Urinary bladder (tissue), 4 donors: ENCODE results near the gene NAPG. TPM values are rescaled to one million over a fixed set of nuclear protein-coding genes. Genes with fewer than 3 reads are reported as not detected.
"Not testable (repeated sequence)": the region's sequence is repeated elsewhere in the genome, so short reads cannot be mapped to it uniquely, and the experiment has no call there.

Source experiments
- DNase-seq: peaks from one replicate; pipeline ENCODE4 v3.0.0-alpha.2; 2015; ENCODE audit errors: extremely low spot score
- H3K27ac ChIP-seq: one replicate; pipeline ENCODE4 v1.5.1; 2013; ENCODE audit warnings: low read depth, mild to moderate bottlenecking, moderate library complexity
- H3K36me3 ChIP-seq: one replicate; pipeline ENCODE4 v1.6.1; 2013; ENCODE audit warnings: mild to moderate bottlenecking, moderate library complexity; ENCODE audit not compliant: insufficient read depth
- H3K4me1 ChIP-seq: one replicate; pipeline ENCODE4 v1.6.1; 2013; ENCODE audit warnings: mild to moderate bottlenecking, moderate library complexity; ENCODE audit not compliant: insufficient read depth
- H3K4me3 ChIP-seq: one replicate; pipeline ENCODE4 v1.5.1; 2013; ENCODE audit warnings: low read depth, low read length
- WGBS: extraction: QIAGEN DNeasy Blood & Tissue Kit; methylation state at CpG from one replicate; pipeline ENCODE4 v1.1.7; 2013; 5-methylcytosine and 5-hydroxymethylcytosine counted together
- polyA plus RNA-seq: library from polyadenylated mRNA; stranded (reverse); fragments of 200-250 nt; gene quantifications from one replicate; pipeline ENCODE4 v1.2.3, GENCODE V29; 2013
- total RNA-seq: library from RNA; depleted of rRNA; stranded (reverse); fragments of >200 nt; gene quantifications from one replicate; pipeline ENCODE4 v1.2.3, GENCODE V29; 2014
- donor health status: healthy with polysubstance abuse.
- donor health status: healthy.

NAPG gene
- total and polyA plus RNA-seq, 2 donors: 20.8 to 80.3 TPM

GRCh38 chr18:10519999-10520935 lies 5.6 kb upstream of the NAPG start:
- no peak overlapping the region for H3K27ac ChIP-seq
- WGBS: 22% methylated on average over 17 of the region's 17 CpGs
- no peaks in the 10 kb centered on the region for H3K36me3 ChIP-seq
- no peaks in the 10 kb centered on the region for H3K4me1 ChIP-seq
- no peak overlapping the region for H3K4me3 ChIP-seq
- DNase-seq: peak; percentile 89

DNA sequence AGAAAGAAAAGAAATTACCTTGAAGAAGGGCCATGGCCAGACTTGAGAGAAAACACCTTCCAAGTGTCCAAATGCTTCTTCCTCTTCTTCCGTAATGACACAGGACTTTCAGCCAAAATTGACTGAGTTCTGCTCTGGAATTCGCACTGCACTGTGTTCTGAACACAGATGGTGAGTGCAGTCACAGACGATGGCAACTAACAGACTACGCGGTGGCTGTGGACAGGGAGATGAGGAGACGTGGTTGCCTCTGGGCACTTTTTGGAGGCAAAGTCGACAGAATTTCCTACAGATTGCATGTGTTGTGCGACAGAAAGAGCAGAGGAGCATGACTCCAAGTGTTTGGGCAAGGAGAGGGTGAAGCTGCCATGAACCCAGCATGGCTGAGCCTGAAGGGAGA lies 4.3 kb upstream of the NAPG start:
- no peak overlapping the region for H3K4me3 ChIP-seq
- no peak for DNase-seq
- no peaks in the 10 kb centered on the region for H3K4me1 ChIP-seq
- no peaks in the 10 kb centered on the region for H3K36me3 ChIP-seq
- no peak overlapping the region for H3K27ac ChIP-seq
- 82% methylated on average over 8 of the region's 8 CpGs for WGBS

DNA sequence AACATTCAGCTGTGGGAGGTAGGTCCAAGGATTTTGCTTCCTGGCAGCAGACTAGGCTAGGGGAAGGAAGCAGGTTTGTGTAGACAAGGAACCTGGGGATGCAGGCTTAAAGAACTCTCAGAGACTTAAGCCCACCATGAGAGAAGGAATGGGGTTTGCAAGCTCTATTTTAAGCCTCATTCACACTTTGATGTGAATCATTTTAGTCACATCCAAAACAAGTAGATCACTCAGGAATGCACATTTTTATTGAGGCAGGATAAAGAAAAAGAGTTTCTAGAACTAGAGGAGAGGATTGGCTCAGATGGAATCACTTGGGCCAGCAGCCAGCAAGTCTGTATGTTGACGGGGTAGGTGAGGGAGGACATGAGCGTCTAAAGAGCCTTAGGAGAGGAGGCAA lies 3.3 kb upstream of the NAPG start:
- H3K36me3 ChIP-seq: no peaks in the 10 kb centered on the region
- no peak overlapping the region for H3K4me3 ChIP-seq
- DNase-seq: no peak
- 72% methylated on average over 2 of the region's 2 CpGs for WGBS
- H3K4me1 ChIP-seq: peaks cover 2% of the 10 kb centered on the region
- no peak overlapping the region for H3K27ac ChIP-seq

DNA sequence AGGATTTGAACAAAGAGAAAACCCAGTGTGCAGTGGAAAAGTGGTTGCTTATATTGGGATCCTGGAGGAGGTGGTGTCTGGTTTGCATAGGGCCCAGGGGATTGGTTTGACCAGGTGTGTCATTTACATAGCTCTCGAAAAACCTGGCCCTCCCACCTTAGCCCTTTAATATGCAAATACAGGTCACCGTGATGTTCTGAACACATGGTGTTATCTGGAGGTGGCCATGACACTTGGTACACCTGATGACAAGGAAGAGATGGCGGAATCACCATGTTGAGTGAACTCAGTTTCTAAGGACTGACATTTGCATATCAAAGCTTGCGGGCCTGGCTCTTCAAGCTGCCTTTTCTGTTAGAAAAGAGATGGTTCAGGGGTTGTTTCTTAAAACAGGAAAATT lies 2.3 kb upstream of the NAPG start:
- DNase-seq: no peak
- WGBS: 85% methylated on average over 4 of the region's 4 CpGs
- Histone ChIP-seq H3K36me3 (no peaks in the 10 kb centered on the region), H3K4me3 (no peak overlapping the region), H3K27ac (no peak overlapping the region), H3K4me1 (peaks cover 3% of the 10 kb centered on the region)

DNA sequence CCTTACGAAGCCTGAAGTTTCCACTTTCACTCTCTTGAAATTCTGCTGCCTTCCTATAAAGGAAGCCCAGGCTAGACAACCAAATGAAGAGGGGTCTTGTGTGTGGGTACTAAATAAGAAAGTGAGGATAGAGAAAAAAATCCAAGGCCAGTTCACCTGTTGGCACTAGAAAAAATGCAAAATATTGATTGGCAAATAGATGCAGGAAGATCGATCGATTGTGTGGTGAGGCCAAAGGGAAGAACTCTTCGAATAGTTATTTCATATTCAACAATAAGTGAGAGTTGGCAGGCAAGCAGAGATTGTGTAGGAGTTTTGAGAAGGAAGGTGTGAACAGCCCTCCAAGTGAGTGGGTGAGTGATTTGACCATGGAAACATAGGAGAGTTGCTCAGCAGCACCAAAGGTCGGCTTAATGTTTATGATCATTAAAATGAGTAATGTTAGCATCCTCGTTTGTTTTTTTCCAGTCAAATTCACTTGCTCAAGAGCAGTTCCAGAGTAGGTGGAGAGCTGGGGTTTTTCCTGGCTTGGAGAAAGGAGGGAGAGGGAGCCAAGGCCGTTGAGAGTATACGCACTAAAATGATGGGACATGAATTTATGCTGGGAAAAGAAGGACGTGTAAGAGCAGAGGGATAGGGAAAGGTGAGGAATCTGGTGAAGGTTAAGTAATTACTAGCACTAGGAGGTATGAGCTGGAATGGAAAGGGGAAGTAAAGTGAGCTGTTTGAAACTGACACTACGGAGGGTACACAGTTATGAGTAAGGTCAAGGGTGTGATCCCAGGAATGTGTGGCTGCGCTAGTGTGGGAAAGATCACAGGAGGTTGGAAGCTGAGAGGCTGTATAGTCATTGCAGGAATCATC lies 1.1 kb upstream of the NAPG start:
- no peaks in the 10 kb centered on the region for H3K36me3 ChIP-seq
- no peak overlapping the region for H3K4me3 ChIP-seq
- peaks cover 3% of the 10 kb centered on the region for H3K4me1 ChIP-seq
- DNase-seq: no peak
- 66% methylated on average over 11 of the region's 11 CpGs for WGBS
- H3K27ac ChIP-seq: no peak overlapping the region

DNA sequence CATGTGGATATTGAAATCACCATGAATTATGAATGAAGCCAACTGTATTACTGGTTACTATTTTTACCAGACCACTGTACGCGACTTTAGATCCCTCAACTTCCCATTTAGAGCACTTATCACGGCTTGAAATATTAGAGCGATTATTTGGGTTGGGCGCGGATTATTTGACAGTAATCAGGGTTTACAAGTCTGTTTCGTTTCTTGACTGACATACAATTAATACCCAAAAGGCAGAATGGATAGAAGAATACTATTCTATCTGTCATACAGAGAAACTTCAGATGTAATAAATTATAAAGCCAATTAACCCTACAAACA lies 496 bp upstream of the NAPG start:
- Histone ChIP-seq H3K36me3 (no peaks in the 10 kb centered on the region), H3K4me1 (peaks cover 3% of the 10 kb centered on the region), H3K4me3 (peak overlapping the region; percentile 88), H3K27ac (no peak overlapping the region)
- no peak for DNase-seq
- 61% methylated on average over 7 of the region's 7 CpGs for WGBS

DNA sequence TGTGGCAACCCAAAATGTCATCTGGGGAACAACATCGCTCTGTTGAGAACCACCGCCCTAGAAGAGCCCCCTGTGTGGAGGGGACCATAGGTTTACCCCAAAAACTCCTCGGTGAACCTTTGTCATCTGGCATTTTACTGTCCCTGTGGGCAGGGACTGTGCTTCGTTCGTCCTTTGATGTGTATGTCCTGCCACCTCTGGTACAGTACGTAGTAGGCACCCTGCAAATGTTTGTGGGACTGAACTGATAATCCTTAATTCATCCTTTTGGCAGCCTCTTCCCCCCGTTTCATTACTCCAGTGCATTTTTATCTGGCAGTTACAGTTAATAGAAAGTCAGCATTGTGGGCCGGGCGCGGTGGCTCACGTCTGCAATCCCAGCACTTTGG lies 728 bp downstream of the NAPG start:
- no peak for DNase-seq

GRCh38 chr18:10528439-10528838 lies 2.6 kb downstream of the NAPG start:
- H3K36me3 ChIP-seq: no peaks in the 10 kb centered on the region
- H3K4me3 ChIP-seq: no peak overlapping the region
- WGBS: 74% methylated on average over 3 of the region's 3 CpGs
- peaks cover 3% of the 10 kb centered on the region for H3K4me1 ChIP-seq
- no peak overlapping the region for H3K27ac ChIP-seq
- DNase-seq: no peak

More for the DNA sequence above, 728 bp downstream of the NAPG start:
- WGBS: 3% methylated on average over 11 of the region's 11 CpGs
- H3K27ac ChIP-seq: peak overlapping the region; percentile 62
- H3K4me1 ChIP-seq: peaks cover 3% of the 10 kb centered on the region
- peak overlapping the region; percentile 88 for H3K4me3 ChIP-seq
- H3K36me3 ChIP-seq: no peaks in the 10 kb centered on the region

- peaks cover 3% of the 10 kb centered on the region for H3K4me1 ChIP-seq
- H3K27ac ChIP-seq: no peak overlapping the region
- H3K4me3 ChIP-seq: no peak overlapping the region
- H3K36me3 ChIP-seq: no peaks in the 10 kb centered on the region
- 73% methylated on average over 3 of the region's 3 CpGs for WGBS
- DNase-seq: no peak
Observed at GRCh38 chr18:10530002-10530401, 4.2 kb downstream of the NAPG start.

GRCh38 chr18:10530852-10531251 lies 5.0 kb downstream of the NAPG start:
- H3K4me1 ChIP-seq: peaks cover 3% of the 10 kb centered on the region
- H3K36me3 ChIP-seq: no peaks in the 10 kb centered on the region
- WGBS: 93% methylated on average over 3 of the region's 3 CpGs
- DNase-seq: no peak
- H3K4me3 ChIP-seq: no peak overlapping the region
- H3K27ac ChIP-seq: no peak overlapping the region

GRCh38 chr18:10533111-10533510 lies 7.3 kb downstream of the NAPG start:
- no peaks in the 10 kb centered on the region for H3K4me1 ChIP-seq
- no peaks in the 10 kb centered on the region for H3K36me3 ChIP-seq
- no peak for DNase-seq
- no peak overlapping the region for H3K27ac ChIP-seq
- WGBS: 97% methylated on average over 2 of the region's 2 CpGs
- H3K4me3 ChIP-seq: no peak overlapping the region

GRCh38 chr18:10536280-10536679 lies 10.5 kb downstream of the NAPG start:
- WGBS: 89% methylated on average over 2 of the region's 2 CpGs

GRCh38 chr18:10537765-10538164 lies 11.9 kb downstream of the NAPG start:
- Histone ChIP-seq H3K4me1 (no peaks in the 10 kb centered on the region), H3K27ac (no peak overlapping the region), H3K36me3 (no peaks in the 10 kb centered on the region), H3K4me3 (no peak overlapping the region)
- 65% methylated on average over 2 of the region's 2 CpGs for WGBS
- no peak for DNase-seq

More at GRCh38 chr18:10536280-10536679, 10.5 kb downstream of the NAPG start:
- Histone ChIP-seq H3K36me3 (no peaks in the 10 kb centered on the region), H3K4me3 (no peak overlapping the region), H3K27ac (no peak overlapping the region), H3K4me1 (no peaks in the 10 kb centered on the region)
- no peak for DNase-seq

- 90% methylated on average over 5 of the region's 5 CpGs for WGBS
- not testable (repeated sequence) for H3K27ac ChIP-seq, H3K4me3 ChIP-seq, H3K36me3 ChIP-seq, H3K4me1 ChIP-seq, DNase-seq
Observed at GRCh38 chr18:10539124-10539523, 13.3 kb downstream of the NAPG start.
